K562 (cell line): ENCODE results near the gene SEMA3G. TPM values are rescaled to one million over a fixed set of nuclear protein-coding genes. Genes with fewer than 3 reads are reported as not detected.

Experiments used
- ATAC-seq: fragments of 200-7000 bp; cut with Tn5 transposase; 3 replicates; pipeline ENCODE4 v1.9.1; 2020; ENCODE audit warnings: moderate library complexity
- BruUV-seq: library from RNA; stranded (reverse); fragments of 400-500 nt; replicated peaks from 2 replicates; lab custom pipeline; 2021; lab: Mats Ljungman, UMichigan
- CTCF ChIA-PET: fragments of 300-600 bp; formaldehyde crosslinking; extraction: SDS; loops from one replicate; lab custom pipeline; 2021; ENCODE audit warnings: low intra/inter-chr PET ratio; lab: Yijun Ruan, JAX
- POLR2A ChIA-PET: fragments of 300-600, 350-650 bp; sonication (Branson Sonifier 250); formaldehyde crosslinking; extraction: SDS; loops from one replicate; lab custom pipeline; 2021; ENCODE audit warnings: antibody characterized with exemption, inconsistent platforms; lab: Yijun Ruan, JAX
- DNase-seq, 4 experiments: peaks; one replicate each; pipeline versions ENCODE4 v3.0.0 to v3.0.0-alpha.2; 2011 to 2018; ENCODE audit warnings: low spot score in 3 of 4, mixed read lengths in 3 of 4; ENCODE audit errors: extremely low read depth in 1 of 4
- FAIRE-seq: peaks from 2 replicates; lab custom pipeline; 2011; peaks lifted over from hg19 to GRCh38; lab: Jason Lieb, UNC
- H2AFZ ChIP-seq: 2 replicates; pipeline ENCODE4 v1.6.0; 2011; ENCODE audit warnings: low read depth, low read length, control low read depth, inconsistent platforms
- H3K27ac ChIP-seq: fragments of 200-600 bp; 3 replicates; pipeline ENCODE4 v1.8.0; 2011; ENCODE audit warnings: low read depth, mild to moderate bottlenecking, control low read depth, inconsistent platforms, low read length, moderate library complexity, mixed read lengths; ENCODE audit errors: extremely low read depth
- H3K27me3 ChIP-seq, 2 experiments: fragments of 300-600 bp in 1 of 2; 2 replicates in 1 of 2; 3 replicates in 1 of 2; pipeline versions ENCODE4 v1.6.0 to v1.8.0; 2011; ENCODE audit warnings: inconsistent platforms in 2 of 2, low read length in 2 of 2, mild to moderate bottlenecking in 1 of 2, mixed read lengths in 1 of 2, moderate library complexity in 1 of 2; ENCODE audit not compliant: control insufficient read depth in 2 of 2, insufficient read depth in 2 of 2
- H3K36me3 ChIP-seq: fragments of 300-600 bp; 3 replicates; pipeline ENCODE4 v1.8.0; 2011; ENCODE audit warnings: mild to moderate bottlenecking, low read length, inconsistent platforms; ENCODE audit not compliant: control insufficient read depth, insufficient read depth
- H3K4me1 ChIP-seq, 2 experiments: fragments of 200-600 bp in 1 of 2; replicated peaks in 1 of 2; 2 replicates in 1 of 2; 3 replicates in 1 of 2; pipeline versions ENCODE4 v1.5.1 to v1.8.0; 2011; ENCODE audit warnings: inconsistent platforms in 2 of 2, low read length in 2 of 2, mild to moderate bottlenecking in 1 of 2, mixed read lengths in 1 of 2, moderate library complexity in 1 of 2; ENCODE audit not compliant: control insufficient read depth in 2 of 2, insufficient read depth in 2 of 2
- H3K4me2 ChIP-seq: 2 replicates; pipeline ENCODE4 v1.6.1; 2011; ENCODE audit warnings: low read length, control low read depth, inconsistent platforms, mixed read lengths; ENCODE audit not compliant: insufficient read depth
- H3K4me3 ChIP-seq: fragments of 200-600 bp; sonication (generic), shearing (Covaris generic); 2 replicates; pipeline ENCODE4 v1.5.1; 2016; ENCODE audit warnings: control low read depth, inconsistent platforms
- H3K79me2 ChIP-seq: fragments of 200-600 bp; 3 replicates; pipeline ENCODE4 v1.8.0; 2011; ENCODE audit warnings: low read length, inconsistent platforms; ENCODE audit not compliant: control insufficient read depth, insufficient read depth
- H3K9ac ChIP-seq, 2 experiments: 2 replicates each; pipeline versions ENCODE4 v1.6.0 to v1.6.1; 2011; ENCODE audit warnings: low read depth in 2 of 2, low read length in 2 of 2, control low read depth in 1 of 2, inconsistent platforms in 1 of 2, mild to moderate bottlenecking in 1 of 2, mixed read lengths in 1 of 2; ENCODE audit not compliant: insufficient read depth in 1 of 2
- H3K9me1 ChIP-seq: one replicate; pipeline ENCODE4 v1.6.0; 2011; ENCODE audit warnings: inconsistent platforms, mild to moderate bottlenecking, low read length, moderate library complexity; ENCODE audit not compliant: control insufficient read depth, insufficient read depth
- H3K9me3 ChIP-seq: replicated peaks from 2 replicates; pipeline ENCODE4 v1.5.1; 2011; ENCODE audit warnings: low read depth, low read length, inconsistent platforms; ENCODE audit not compliant: control insufficient read depth, insufficient read depth
- H4K20me1 ChIP-seq: replicated peaks from 2 replicates; pipeline ENCODE4 v1.6.1; 2011; ENCODE audit warnings: low read length, inconsistent platforms, mixed read lengths; ENCODE audit not compliant: control insufficient read depth, insufficient read depth
- CEBPZ ChIP-seq: fragments of 150-350 bp; IDR thresholded peaks from 2 replicates; pipeline ENCODE4 v1.6.1; 2014; ENCODE audit warnings: low read depth, mild to moderate bottlenecking, low read length, borderline replicate concordance
- ETV1 ChIP-seq: fragments of 450-650 bp; conservative IDR thresholded peaks from 2 replicates; pipeline ENCODE4 v1.6.1; 2016; ENCODE audit warnings: missing genetic modification characterization, control low read depth, low read depth, missing compliant biosample characterization
- FOXP1 ChIP-seq: sonication (generic); formaldehyde crosslinking; IDR thresholded peaks from 2 replicates; pipeline ENCODE4 v1.8.0; 2022; ENCODE audit warnings: mild to moderate bottlenecking, missing genetic modification reagents
- POLR2H ChIP-seq: IDR thresholded peaks from 2 replicates; pipeline ENCODE4 v1.6.1; 2016; ENCODE audit warnings: missing genetic modification characterization, low read depth, mild to moderate bottlenecking, control low read depth, missing compliant biosample characterization, moderate library complexity
- REST ChIP-seq, 2 experiments: fragments of 450-650 bp; formaldehyde crosslinking in 1 of 2; IDR thresholded peaks; 2 replicates each; pipeline versions ENCODE4 v1.4.0 to v1.6.1; 2014 to 2020; ENCODE audit warnings: mild to moderate bottlenecking in 2 of 2, borderline replicate concordance in 1 of 2, low read depth in 1 of 2
- TEAD2 ChIP-seq: fragments of 450-650 bp; IDR thresholded peaks from 2 replicates; pipeline ENCODE4 v1.6.1; 2016; ENCODE audit warnings: missing genetic modification characterization, control low read depth, missing compliant biosample characterization
- XRCC3 ChIP-seq: fragments of 450-650 bp; IDR thresholded peaks from 2 replicates; pipeline ENCODE4 v1.6.1; 2017; ENCODE audit warnings: mild to moderate bottlenecking, moderate library complexity
- ZNF436 ChIP-seq: fragments of 250-450, 450-650 bp; sonication (Bioruptor Pico); formaldehyde crosslinking; IDR thresholded peaks from 2 replicates; pipeline ENCODE4 v1.7.0; 2020; ENCODE audit warnings: mild to moderate bottlenecking
- ZNF785 ChIP-seq: fragments of 250-450 bp; sonication (Bioruptor Pico); IDR thresholded peaks from 2 replicates; pipeline ENCODE4 v1.4.0; 2020; ENCODE audit warnings: mild to moderate bottlenecking
- WGBS: fragments of 100-300 bp; shearing (Covaris generic); methylation state at CpG from one replicate; pipeline ENCODE4 v1.1.6; 2016; ENCODE audit warnings: low coverage, mixed read lengths; ENCODE audit not compliant: insufficient coverage; ENCODE audit errors: missing lambda C conversion rate; 5-methylcytosine and 5-hydroxymethylcytosine counted together
- in situ Hi-C: fragments of 300-500 bp; cut with MboI; formaldehyde crosslinking; loops from 4 replicates; pipeline ENCODE4 v1.15.0; 2018; ENCODE audit warnings: inconsistent platforms, mixed read lengths
- intact Hi-C: fragments of 100-400 bp; cut with micrococcal nuclease; formaldehyde crosslinking; loops from 2 replicates; pipeline ENCODE4 v1.14.2; 2022
- polyA plus RNA-seq, 8 experiments: library from polyadenylated mRNA; depleted of rRNA in 4 of 8; stranded (reverse) in 5 of 8; unstranded in 3 of 8; fragments of >200 nt; fragmentation: Nextera tagmentation in 2 of 8; fragmentation: Illumina TruSeq in 1 of 8; extraction: Ambion mirVana in 2 of 8; extraction: Trizol in 1 of 8; gene quantifications; 2 replicates each; pipeline versions ENCODE4 v1.2.1 to v1.2.3, GENCODE V29; 2011 to 2014; ENCODE audit warnings: inconsistent platforms in 1 of 8, missing spikeins in 1 of 8
- total RNA-seq, 7 experiments: library from RNA; depleted of rRNA in 6 of 7; stranded (reverse); fragments of >200 nt in 6 of 7; fragmentation: Illumina TruSeq in 2 of 7; extraction: Trizol in 2 of 7; gene quantifications; 2 replicates each; pipeline versions ENCODE4 v1.2.1 to v1.2.3, GENCODE V29; 2011 to 2021; ENCODE audit warnings: low replicate concordance in 1 of 7

Gene SEMA3G
- total and polyA plus RNA-seq, 9 of the 15 experiments (the other 6 are each of a cell fraction or from before 2014, with no cell fraction given) = 0.04 to 0.07 (median 0.05) TPM; not detected in 6

- no peak for ATAC-seq
- no peak overlapping the region for H2AFZ ChIP-seq
- WGBS = 17% methylated on average over 7 of the region's 10 CpGs
- H3K79me2 ChIP-seq = no peaks in the 10 kb centered on the region
- no peaks in the 10 kb centered on the region for H3K9me1 ChIP-seq
- no peak overlapping the region for H3K4me3 ChIP-seq
- H3K27me3 ChIP-seq = peaks cover 0 to 7% of the 10 kb centered on the region in 2 experiments; a peak in 2 of 5 replicates
- intact Hi-C loops (no loop called here), in situ Hi-C loops (loop anchor here (25.0 kb wide), 1 partner anchor 383 kb away; no protein-coding TSS in a partner anchor)
- ChIA-PET CTCF (no interaction called here), POLR2A (interaction anchor here (1.0 kb wide), 1 partner anchor 9 kb away, joined by 3 read pairs; no protein-coding TSS in a partner anchor)
- no peak overlapping the region; a peak in 1 of 4 replicates for H3K9ac ChIP-seq
- no TSS peak for BruUV-seq
- H4K20me1 ChIP-seq = no peaks in the 10 kb centered on the region
- FAIRE-seq = no peak
- no peak for DNase-seq
- H3K4me2 ChIP-seq = no peak overlapping the region
- no peaks in the 10 kb centered on the region for H3K9me3 ChIP-seq
- peaks cover 0 to 3% of the 10 kb centered on the region in 2 experiments; a peak in 2 of 5 replicates for H3K4me1 ChIP-seq
- H3K36me3 ChIP-seq = no peaks in the 10 kb centered on the region
- H3K27ac ChIP-seq = no peak overlapping the region
- TF ChIP-seq REST (IDR thresholded peaks at IDR 0.05; ENCODE audit: borderline replicate concordance) (no peak), REST (CRISPR knock-in tag; IDR thresholded peaks at IDR 0.05; ENCODE audit: low read depth) (no peak), TEAD2 (no peak), CEBPZ (no peak), ETV1 (no peak), POLR2H (tag) (no peak), ZNF436 (no peak), ZNF785 (CRISPR knock-in tag) (no peak), XRCC3 (no peak), FOXP1 (CRISPR knock-in tag) (no peak)
Observed at GRCh38 chr3:52394751-52395502, 50.0 kb downstream of the SEMA3G start.
